Omental fat pad (tissue), 4 donors: ENCODE results near the gene CNTNAP1. TPM values are rescaled to one million over a fixed set of nuclear protein-coding genes. Genes with fewer than 3 reads are reported as not detected.
A peak's percentile ranks its signal among the peaks of the same experiment; 100 is the strongest.

Experiments
- ATAC-seq: fragments of 150-250 bp; one replicate; pipeline ENCODE4 v1.9.1; 2016; ENCODE audit warnings: mild to moderate bottlenecking, moderate library complexity; ENCODE audit not compliant: low FRiP score
- DNase-seq: peaks from one replicate; pipeline ENCODE4 v3.0.0-alpha.2; 2019; ENCODE audit warnings: low spot score
- total RNA-seq, 4 donors: library from RNA; depleted of rRNA; stranded (reverse); fragments of >200 nt; gene quantifications; one replicate each; pipeline ENCODE4 v1.1.0, GENCODE V29; 2016
- TF ChIP-seq, protein P1 (sequence below), 3 donors: fragments of 450-650 bp; IDR thresholded peaks; one replicate each; pipeline ENCODE4 v1.5.1; 2016 to 2017; ENCODE audit warnings: antibody characterized with exemption in 3 of 3, mild to moderate bottlenecking in 3 of 3, moderate library complexity in 2 of 3

The CNTNAP1 gene
- 1 to 10 TPM; 1.8 to 9.0 (median 4.2) TPM for total RNA-seq

DNA sequence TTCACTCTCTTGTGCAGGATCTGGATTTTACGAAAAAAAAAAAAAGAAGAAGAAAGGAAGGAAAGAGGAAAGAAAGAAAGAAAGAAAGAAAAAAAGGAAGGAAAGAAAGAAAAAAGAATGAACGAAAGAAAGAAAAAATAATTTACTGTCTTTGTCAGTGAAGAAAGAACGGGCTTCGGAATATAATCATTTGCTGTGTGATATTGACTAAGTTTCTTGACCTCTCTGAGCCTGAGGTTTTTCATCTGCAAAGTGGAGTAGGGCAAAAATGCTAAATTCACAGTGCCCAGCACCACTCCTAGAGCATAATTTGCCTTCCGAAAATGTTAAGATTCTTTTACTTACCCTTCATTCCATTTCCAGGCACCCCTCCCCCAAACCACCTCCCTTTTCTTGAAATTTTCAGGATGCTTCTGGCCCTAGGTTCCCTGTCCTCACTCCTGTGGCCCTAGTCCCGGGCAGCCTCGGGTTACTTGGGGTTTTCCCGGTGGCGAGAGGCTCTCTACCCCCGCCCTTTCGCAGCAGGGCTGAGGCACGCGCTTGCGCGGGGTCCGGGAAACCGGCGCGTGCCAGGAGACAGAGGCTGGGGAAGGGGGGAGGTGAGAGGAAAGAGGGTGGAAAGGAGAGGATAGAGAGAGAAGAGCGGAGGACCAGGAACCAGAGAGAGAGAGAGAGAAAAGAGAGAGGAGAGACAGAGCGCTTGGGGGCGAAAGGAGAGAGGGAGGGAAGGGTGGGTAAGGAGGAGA is at the start of gene CNTNAP1:
Gene CNTNAP1, plus strand, starts transcription at position 556 of the 746 bp plus-strand sequence. CDS start 299 bp downstream, outside the sequence.
- ATAC-seq, result peak; percentile 58
- no peak for DNase-seq

DNA sequence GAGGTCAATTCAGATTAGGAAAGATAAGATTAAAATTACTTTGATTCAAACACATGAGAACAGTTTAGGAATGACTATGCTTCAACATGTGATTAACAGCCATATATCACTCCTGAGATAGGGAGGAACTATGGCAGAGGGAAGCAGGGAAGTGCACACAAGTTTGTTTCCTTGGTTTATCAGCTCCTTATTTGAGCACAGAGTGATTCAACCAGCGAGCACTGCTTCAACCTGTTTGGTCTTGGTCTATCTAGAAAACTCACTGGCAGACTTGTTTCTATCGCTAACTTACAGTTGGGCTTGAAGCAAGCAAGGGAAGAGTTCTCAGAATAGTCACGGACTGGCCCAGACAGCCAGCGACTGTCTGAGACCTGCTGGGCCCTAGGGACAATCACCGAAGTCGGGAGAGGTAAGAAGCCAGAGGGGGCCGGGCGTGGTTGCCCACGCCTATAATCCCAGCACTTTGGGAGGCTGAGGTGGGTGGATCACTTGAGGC is 49.3 kb upstream of the CNTNAP1 start:
- DNase-seq, result no peak
- TF ChIP-seq, protein P1, sequence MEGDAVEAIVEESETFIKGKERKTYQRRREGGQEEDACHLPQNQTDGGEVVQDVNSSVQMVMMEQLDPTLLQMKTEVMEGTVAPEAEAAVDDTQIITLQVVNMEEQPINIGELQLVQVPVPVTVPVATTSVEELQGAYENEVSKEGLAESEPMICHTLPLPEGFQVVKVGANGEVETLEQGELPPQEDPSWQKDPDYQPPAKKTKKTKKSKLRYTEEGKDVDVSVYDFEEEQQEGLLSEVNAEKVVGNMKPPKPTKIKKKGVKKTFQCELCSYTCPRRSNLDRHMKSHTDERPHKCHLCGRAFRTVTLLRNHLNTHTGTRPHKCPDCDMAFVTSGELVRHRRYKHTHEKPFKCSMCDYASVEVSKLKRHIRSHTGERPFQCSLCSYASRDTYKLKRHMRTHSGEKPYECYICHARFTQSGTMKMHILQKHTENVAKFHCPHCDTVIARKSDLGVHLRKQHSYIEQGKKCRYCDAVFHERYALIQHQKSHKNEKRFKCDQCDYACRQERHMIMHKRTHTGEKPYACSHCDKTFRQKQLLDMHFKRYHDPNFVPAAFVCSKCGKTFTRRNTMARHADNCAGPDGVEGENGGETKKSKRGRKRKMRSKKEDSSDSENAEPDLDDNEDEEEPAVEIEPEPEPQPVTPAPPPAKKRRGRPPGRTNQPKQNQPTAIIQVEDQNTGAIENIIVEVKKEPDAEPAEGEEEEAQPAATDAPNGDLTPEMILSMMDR (IDR thresholded peaks at IDR 0.05), result no peak
- ATAC-seq, result no peak

More for the DNA sequence above, at the start of gene CNTNAP1:
- TF ChIP-seq, protein P1 (IDR thresholded peaks at IDR 0.05), result no peak

DNA sequence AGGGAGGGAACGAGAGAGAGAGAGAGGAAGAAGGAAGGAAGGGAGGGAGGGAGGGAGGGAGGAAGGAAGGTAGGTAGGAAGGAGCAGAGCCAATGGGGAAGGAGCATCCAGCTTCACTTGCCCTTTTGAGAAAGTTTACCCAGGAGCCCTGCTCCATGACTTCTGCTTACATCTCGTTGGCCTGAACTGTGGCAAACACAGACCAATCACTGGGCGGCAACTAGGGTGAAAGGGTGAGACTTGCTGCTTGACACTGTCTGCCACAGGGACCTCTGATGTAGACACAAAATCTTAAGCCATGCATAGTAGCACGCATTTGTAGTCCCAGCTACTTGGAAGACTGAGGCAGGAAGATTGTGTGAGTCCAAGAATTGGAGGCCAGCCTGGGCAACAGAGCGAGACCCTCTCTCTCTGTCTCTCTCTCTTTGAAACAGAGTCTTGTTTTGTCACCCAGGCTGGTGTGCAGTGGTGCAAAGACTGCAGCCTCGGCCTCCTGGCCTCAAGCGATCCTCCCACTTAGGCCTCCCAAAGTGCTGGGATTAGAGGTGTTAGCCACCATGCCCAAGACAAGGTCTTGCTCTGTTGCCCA is 42.7 kb upstream of the CNTNAP1 start:
- TF ChIP-seq, protein P1 (IDR thresholded peaks at IDR 0.05), result no peak
- ATAC-seq, result no peak
- no peak for DNase-seq

DNA sequence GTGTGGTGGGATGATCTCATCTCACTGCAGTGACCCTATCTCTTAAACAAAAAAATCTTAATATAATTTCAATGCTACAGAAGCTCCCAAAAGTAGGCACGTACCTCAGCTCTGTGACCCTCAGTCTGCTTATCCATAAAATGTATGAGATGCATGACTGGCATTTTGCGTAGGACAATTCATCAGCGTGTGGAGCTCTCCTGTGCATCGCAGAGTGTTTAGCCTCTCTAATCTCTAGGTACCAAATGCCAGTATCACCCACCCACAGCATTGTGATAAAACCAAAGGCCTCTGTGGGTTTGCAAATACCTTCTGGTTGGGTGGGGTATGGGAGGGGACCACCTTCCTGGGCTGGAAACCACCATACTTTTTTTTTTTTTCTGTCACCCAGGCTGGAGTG is 42.2 kb upstream of the CNTNAP1 start:
- TF ChIP-seq, protein P1 (IDR thresholded peaks at IDR 0.05), result no peak
- DNase-seq, result no peak
- no peak for ATAC-seq

DNA sequence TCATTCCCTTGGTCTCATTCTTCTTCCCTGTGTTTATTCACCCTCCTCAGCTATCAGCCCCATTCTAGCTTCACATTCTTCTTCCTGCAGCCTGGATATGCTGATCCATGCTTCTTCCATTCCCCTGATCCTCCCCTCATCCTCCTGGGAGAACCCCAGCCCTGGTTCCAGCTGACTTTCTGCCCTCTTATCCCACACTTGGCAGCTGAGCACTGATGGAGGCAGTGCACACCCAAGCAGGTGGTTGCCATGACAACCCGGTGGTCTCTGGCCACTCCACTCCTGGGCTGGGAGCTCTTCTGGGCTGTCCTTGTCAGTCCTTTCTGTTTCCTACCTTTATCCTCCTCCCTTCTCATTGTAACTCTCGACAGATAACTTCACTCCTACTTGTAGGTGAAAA is 40.0 kb upstream of the CNTNAP1 start:
- no peak for ATAC-seq
- DNase-seq, result no peak
- TF ChIP-seq, protein P1 (IDR thresholded peaks at IDR 0.05), result no peak

DNA sequence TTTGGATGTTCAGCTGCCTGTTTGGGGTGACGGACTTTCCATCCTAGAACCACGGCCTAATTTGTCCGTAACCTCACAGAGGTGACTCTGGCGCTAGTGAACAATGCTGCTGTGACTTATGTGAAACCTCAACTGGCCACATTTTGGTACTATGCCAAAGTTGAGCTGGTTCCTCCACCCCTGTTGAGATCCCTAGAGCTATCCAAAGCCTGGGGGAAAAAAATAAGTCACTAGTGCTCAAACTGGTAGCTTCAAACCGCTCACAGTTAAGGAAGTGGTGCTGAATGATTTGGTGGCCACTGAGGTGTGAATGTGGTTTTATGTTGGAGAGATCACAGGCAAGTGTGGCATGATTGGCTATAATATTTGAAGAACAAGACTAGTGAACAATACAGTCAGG is 34.6 kb upstream of the CNTNAP1 start:
- no peak for DNase-seq
- no peak for ATAC-seq
- TF ChIP-seq, protein P1 (IDR thresholded peaks at IDR 0.05), result no peak
